ENCODE measurements around the gene ESYT1. TPM values are rescaled to one million over a fixed set of nuclear protein-coding genes. Genes with fewer than 3 reads are reported as not detected.
A peak's percentile ranks its signal among the peaks of the same experiment; 100 is the strongest.

The ESYT1 gene
- total RNA-seq, 2 donors from 2014 or later, result 25.4 to 74.0 TPM

DNA sequence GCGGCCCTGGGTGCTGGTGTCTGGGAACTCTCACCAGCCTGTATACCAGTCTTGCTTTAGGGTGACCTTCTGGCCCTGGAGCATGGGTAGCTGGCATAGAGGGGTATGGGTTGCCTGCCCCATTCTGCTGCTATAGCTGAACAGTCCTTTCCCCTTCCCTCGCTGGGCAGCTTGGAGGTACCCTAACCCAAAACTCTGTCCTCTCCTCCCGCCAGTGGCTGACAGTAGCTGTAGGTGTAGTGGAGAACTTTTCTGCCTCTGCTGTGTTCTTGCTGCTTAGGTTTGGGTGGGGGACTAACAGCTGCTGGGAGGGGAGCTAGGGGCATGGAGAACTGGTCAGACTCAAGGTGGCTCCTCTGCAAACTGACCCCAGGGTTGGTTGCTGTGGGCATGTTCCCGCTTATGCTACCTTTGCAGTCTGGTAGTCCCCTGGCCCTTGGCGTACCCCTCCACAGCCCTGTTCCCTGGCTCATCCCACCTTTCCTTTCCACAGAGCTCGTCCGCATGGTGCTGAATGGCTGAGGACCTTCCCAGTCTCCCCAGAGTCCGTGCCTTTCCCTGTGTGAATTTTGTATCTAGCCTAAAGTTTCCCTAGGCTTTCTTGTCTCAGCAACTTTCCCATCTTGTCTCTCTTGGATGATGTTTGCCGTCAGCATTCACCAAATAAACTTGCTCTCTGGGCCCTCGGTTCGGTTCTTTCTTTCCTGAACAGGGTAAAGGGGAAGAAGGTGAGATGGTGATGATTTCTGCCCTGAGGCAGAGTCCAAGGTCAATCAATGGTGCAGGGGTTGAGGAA is 33.0 kb downstream of the ESYT1 start:
- peak overlapping the region; percentile 69 to 92 for H3K4me3 ChIP-seq
- H3K27me3 ChIP-seq, result no peaks in the 10 kb centered on the region
- no peak for DNase-seq (ENCODE audit: low spot score)
- H3K4me1 ChIP-seq, result peaks cover 0 to 41% of the 10 kb centered on the region in 2 donors
- H3K36me3 ChIP-seq, result peaks cover 68% of the 10 kb centered on the region
- no peaks in the 10 kb centered on the region for H3K9me3 ChIP-seq
- TF ChIP-seq, protein P1, sequence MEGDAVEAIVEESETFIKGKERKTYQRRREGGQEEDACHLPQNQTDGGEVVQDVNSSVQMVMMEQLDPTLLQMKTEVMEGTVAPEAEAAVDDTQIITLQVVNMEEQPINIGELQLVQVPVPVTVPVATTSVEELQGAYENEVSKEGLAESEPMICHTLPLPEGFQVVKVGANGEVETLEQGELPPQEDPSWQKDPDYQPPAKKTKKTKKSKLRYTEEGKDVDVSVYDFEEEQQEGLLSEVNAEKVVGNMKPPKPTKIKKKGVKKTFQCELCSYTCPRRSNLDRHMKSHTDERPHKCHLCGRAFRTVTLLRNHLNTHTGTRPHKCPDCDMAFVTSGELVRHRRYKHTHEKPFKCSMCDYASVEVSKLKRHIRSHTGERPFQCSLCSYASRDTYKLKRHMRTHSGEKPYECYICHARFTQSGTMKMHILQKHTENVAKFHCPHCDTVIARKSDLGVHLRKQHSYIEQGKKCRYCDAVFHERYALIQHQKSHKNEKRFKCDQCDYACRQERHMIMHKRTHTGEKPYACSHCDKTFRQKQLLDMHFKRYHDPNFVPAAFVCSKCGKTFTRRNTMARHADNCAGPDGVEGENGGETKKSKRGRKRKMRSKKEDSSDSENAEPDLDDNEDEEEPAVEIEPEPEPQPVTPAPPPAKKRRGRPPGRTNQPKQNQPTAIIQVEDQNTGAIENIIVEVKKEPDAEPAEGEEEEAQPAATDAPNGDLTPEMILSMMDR (IDR thresholded peaks at IDR 0.05), result no peak
- peak overlapping the region; percentile 96 to 99 for H3K27ac ChIP-seq

GRCh38 chr12:56161690-56162351 is 33.8 kb downstream of the ESYT1 start:
- DNase-seq (ENCODE audit: low spot score), result no peak
- TF ChIP-seq, protein P1 (IDR thresholded peaks at IDR 0.05), result no peak
- H3K27me3 ChIP-seq, result no peaks in the 10 kb centered on the region
- no peaks in the 10 kb centered on the region for H3K9me3 ChIP-seq
- H3K27ac ChIP-seq, result peak overlapping the region; percentile 96 to 99
- H3K4me1 ChIP-seq, result peaks cover 0 to 40% of the 10 kb centered on the region in 2 donors
- H3K4me3 ChIP-seq, result peak overlapping the region; percentile 69 to 92
- H3K36me3 ChIP-seq, result peaks cover 75% of the 10 kb centered on the region

DNA sequence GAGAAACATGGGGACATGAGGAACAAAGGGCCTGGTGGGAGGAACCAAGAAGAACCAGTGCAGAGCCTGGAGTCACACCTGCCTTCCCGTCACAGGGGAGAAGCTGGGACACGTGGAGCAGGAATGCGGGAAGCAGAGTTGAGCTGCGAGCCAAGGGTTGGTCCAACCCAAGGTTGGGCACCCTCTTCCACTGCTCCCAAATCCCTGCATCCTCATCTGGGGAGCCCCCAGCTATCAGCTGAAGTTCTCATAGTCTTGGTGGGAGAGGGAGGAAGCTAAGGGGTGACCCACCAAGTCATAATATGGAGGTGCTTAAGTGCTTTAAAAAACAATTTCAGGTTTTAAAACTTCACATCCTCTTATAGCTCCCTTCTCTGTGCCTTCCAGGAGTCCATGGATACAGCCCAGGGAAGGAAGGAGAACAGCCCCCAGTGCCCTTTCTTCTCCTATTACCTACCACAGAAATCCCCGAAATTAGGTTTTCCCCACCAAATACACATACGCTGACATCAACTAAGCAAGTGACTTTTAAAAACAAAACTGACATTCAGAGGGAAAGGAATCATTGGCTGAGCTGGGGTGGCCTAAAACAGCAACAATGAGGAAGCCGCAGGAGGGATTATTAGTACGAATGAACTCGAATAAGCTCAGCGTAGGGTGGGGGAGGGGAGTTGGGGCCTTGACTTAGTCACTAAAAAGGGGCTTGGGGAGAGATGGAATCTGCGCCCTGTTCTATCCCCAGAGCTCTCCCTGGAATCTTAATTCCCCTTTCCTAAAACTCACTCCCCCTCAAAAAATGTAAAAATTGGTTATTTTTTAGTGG is 34.6 kb downstream of the ESYT1 start:
- TF ChIP-seq, protein P1 (IDR thresholded peaks at IDR 0.05), result no peak
- H3K27me3 ChIP-seq, result no peaks in the 10 kb centered on the region
- no peak overlapping the region for H3K4me3 ChIP-seq
- no peaks in the 10 kb centered on the region for H3K9me3 ChIP-seq
- H3K36me3 ChIP-seq, result peaks cover 84% of the 10 kb centered on the region
- H3K27ac ChIP-seq, result no peak overlapping the region
- DNase-seq (ENCODE audit: low spot score), result no peak
- H3K4me1 ChIP-seq, result peaks cover 0 to 37% of the 10 kb centered on the region in 2 donors

GRCh38 chr12:56163533-56164344 is 35.7 kb downstream of the ESYT1 start:
- Histone ChIP-seq H3K4me3 (no peak overlapping the region), H3K4me1 (peaks cover 0 to 37% of the 10 kb centered on the region in 2 donors), H3K27me3 (no peaks in the 10 kb centered on the region), H3K9me3 (no peaks in the 10 kb centered on the region), H3K36me3 (peaks cover 94% of the 10 kb centered on the region), H3K27ac (no peak overlapping the region)
- DNase-seq (ENCODE audit: low spot score), result no peak
- TF ChIP-seq, protein P1 (IDR thresholded peaks at IDR 0.05), result no peak

DNA sequence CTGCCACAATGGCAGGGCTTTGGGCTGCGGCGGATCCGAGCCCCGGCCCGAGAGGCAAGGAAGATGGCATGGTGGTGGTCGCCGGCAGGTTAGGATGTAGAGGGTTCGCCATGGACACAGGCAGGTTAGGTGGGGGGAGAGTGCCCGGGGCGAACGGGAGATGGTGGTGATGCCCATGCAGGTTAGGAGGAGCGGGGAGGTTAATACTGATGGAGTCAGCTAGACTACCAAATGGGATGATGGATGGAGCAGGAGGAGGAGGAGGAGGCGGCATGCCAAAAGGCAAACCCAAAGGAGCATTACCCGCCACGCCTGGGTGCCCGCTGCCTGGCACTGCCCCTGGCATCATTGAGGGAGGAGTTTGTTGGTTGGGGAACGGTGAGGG is 36.3 kb downstream of the ESYT1 start:
- Histone ChIP-seq H3K4me1 (peaks cover 0 to 34% of the 10 kb centered on the region in 2 donors), H3K27me3 (no peaks in the 10 kb centered on the region), H3K4me3 (no peak overlapping the region), H3K36me3 (peaks cover 100% of the 10 kb centered on the region), H3K27ac (no peak overlapping the region), H3K9me3 (no peaks in the 10 kb centered on the region)
- no peak for DNase-seq (ENCODE audit: low spot score)
- TF ChIP-seq, protein P1 (IDR thresholded peaks at IDR 0.05), result no peak

All from right atrium auricular region (tissue), 2 donors.